ENCODE measurements around the gene ALPK3. TPM values are rescaled to one million over a fixed set of nuclear protein-coding genes. Genes with fewer than 3 reads are reported as not detected.
A peak's percentile ranks its signal among the peaks of the same experiment; 100 is the strongest.

Gene ALPK3
- total RNA-seq, 3 donors from 2014 or later (not counting 1 experiment from before 2014, with no cell fraction given) = 0.35 to 1.1 (median 0.63) TPM

DNA sequence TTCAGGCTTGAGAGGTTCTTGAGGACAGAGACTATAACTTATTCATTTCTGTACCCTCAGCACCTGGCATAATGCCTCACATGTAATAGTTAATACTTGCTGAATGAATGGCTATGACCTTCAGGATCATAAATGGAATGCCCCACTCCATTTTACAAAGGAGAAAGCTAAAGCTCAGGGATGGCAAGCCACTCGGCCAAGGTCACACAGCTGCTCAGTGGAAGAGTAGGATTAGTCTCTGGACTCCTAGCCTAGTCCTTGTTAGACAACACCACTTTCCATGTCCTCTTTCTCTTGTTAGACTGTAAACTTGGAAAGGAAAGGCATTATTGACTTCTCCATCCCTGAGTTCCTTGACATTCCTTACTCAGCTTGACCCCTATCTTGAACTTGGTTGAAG, 3.2 kb upstream of the ALPK3 start:
- ATAC-seq (no peak), DNase-seq (no peak)
- Mint-ChIP-seq H3K4me3 (no peak overlapping the region), H3K36me3 (no peaks in the 10 kb centered on the region), H3K27me3 (ENCODE audit: low read depth in 2 of 2) (peaks cover 11 to 13% of the 10 kb centered on the region in 2 donors), H3K4me1 (peaks cover 0 to 15% of the 10 kb centered on the region in 2 donors), H3K27ac (no peak overlapping the region), H3K9me3 (no peaks in the 10 kb centered on the region)
- H3K27me3 ChIP-seq (ENCODE audit: control insufficient read depth, insufficient read depth, low read length) = peaks cover 7% of the 10 kb centered on the region
- no peak overlapping the region for H3K27ac ChIP-seq (ENCODE audit: low read length)
- TF ChIP-seq, protein P1, sequence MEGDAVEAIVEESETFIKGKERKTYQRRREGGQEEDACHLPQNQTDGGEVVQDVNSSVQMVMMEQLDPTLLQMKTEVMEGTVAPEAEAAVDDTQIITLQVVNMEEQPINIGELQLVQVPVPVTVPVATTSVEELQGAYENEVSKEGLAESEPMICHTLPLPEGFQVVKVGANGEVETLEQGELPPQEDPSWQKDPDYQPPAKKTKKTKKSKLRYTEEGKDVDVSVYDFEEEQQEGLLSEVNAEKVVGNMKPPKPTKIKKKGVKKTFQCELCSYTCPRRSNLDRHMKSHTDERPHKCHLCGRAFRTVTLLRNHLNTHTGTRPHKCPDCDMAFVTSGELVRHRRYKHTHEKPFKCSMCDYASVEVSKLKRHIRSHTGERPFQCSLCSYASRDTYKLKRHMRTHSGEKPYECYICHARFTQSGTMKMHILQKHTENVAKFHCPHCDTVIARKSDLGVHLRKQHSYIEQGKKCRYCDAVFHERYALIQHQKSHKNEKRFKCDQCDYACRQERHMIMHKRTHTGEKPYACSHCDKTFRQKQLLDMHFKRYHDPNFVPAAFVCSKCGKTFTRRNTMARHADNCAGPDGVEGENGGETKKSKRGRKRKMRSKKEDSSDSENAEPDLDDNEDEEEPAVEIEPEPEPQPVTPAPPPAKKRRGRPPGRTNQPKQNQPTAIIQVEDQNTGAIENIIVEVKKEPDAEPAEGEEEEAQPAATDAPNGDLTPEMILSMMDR (IDR thresholded peaks at IDR 0.05) = no peak
- intact Hi-C loops (cut with micrococcal nuclease) = no loop called here
- no peaks in the 10 kb centered on the region for H3K36me3 ChIP-seq (ENCODE audit: control insufficient read depth, insufficient read depth, low read length)
- WGBS (ENCODE audit: insufficient coverage) = no CpG with 5 or more reads among the region's 1 CpG
- no peak overlapping the region for H3K4me3 ChIP-seq (ENCODE audit: low read length)
- no peaks in the 10 kb centered on the region for H3K9me3 ChIP-seq (ENCODE audit: control insufficient read depth, insufficient read depth, low read length)
- H3K4me1 ChIP-seq (ENCODE audit: control insufficient read depth, insufficient read depth, low read length) = peaks cover 7% of the 10 kb centered on the region

DNA sequence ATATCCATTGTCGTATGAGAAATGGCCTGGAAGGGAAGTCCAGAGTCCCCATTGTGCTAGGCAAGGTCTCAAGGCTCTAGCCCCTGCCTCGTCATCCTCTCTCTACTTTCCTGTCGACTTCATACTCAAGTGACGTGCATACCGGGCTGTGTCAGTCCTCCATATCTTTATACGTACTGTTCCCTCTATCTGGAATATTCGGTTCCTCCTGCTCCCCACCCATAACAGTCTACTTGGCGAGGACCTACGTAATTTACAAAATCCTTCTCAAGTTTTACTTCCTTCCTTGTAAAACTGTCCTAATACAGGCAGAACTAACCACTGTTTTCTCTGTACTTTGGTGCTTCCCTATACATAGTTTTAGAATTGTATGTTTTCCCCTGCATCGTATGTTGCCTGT, 2.2 kb upstream of the ALPK3 start:
- WGBS (ENCODE audit: insufficient coverage) = 85% methylated on average over 10 of the region's 10 CpGs
- Mint-ChIP-seq H3K4me1 (peaks cover 0 to 15% of the 10 kb centered on the region in 2 donors), H3K4me3 (no peak overlapping the region), H3K36me3 (no peaks in the 10 kb centered on the region), H3K27ac (peak overlapping the region in 1 of 2 donors; percentile 20), H3K9me3 (no peaks in the 10 kb centered on the region), H3K27me3 (ENCODE audit: low read depth in 2 of 2) (peaks cover 11 to 14% of the 10 kb centered on the region in 2 donors)
- ATAC-seq = no peak
- DNase-seq = no peak
- Histone ChIP-seq H3K4me3 (ENCODE audit: low read length) (no peak overlapping the region), H3K4me1 (ENCODE audit: control insufficient read depth, insufficient read depth, low read length) (peaks cover 7% of the 10 kb centered on the region), H3K27ac (ENCODE audit: low read length) (no peak overlapping the region), H3K27me3 (ENCODE audit: control insufficient read depth, insufficient read depth, low read length) (peaks cover 7% of the 10 kb centered on the region), H3K36me3 (ENCODE audit: control insufficient read depth, insufficient read depth, low read length) (no peaks in the 10 kb centered on the region), H3K9me3 (ENCODE audit: control insufficient read depth, insufficient read depth, low read length) (no peaks in the 10 kb centered on the region)
- intact Hi-C loops (cut with micrococcal nuclease) = no loop called here
- TF ChIP-seq, protein P1 (IDR thresholded peaks at IDR 0.05) = no peak

DNA sequence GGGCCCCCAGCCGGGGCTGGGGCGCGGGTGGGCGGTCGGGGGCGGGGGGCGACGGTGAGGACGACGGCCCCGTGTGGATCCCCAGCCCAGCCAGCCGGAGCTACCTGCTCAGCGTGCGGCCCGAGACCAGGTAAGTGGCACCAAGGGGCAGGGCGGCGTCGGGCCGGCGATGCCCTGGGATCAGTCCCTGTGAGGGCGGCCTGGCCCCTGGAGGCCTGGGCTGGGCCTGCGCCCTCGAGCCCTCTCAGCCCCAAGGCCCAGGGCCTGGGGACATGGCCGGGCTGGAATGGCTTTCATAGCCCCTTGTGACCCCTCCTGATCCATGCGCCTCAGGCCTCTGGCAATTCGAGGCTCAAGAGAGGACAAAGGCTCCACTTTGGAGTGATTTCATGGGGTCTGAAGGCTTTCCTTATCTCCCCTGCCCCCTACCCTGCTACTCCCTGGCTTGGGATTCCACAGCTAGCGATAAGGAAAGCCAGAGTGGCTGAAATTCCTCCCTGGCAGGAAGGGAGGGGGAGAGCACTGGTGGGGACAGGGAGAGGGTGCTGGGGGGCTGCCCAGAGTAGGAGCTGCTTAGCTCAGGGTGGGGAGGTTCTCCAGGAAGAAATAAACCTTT, 418 bp downstream of the ALPK3 start:
- peaks cover 7% of the 10 kb centered on the region for H3K27me3 ChIP-seq (ENCODE audit: control insufficient read depth, insufficient read depth, low read length)
- no peaks in the 10 kb centered on the region for H3K36me3 ChIP-seq (ENCODE audit: control insufficient read depth, insufficient read depth, low read length)
- intact Hi-C loops (cut with micrococcal nuclease) = no loop called here
- no peak overlapping the region for H3K27ac ChIP-seq (ENCODE audit: low read length)
- no peak overlapping the region for H3K4me3 Mint-ChIP-seq
- 53% methylated on average over 27 of the region's 27 CpGs for WGBS (ENCODE audit: insufficient coverage)
- H3K36me3 Mint-ChIP-seq = no peaks in the 10 kb centered on the region
- no peak overlapping the region for H3K4me3 ChIP-seq (ENCODE audit: low read length)
- peaks cover 7% of the 10 kb centered on the region for H3K4me1 ChIP-seq (ENCODE audit: control insufficient read depth, insufficient read depth, low read length)
- no peak overlapping the region for H3K27ac Mint-ChIP-seq
- no peaks in the 10 kb centered on the region for H3K9me3 Mint-ChIP-seq
- H3K27me3 Mint-ChIP-seq (ENCODE audit: low read depth in 2 of 2) = peaks cover 11 to 14% of the 10 kb centered on the region in 2 donors
- no peak for DNase-seq
- TF ChIP-seq, protein P1 (IDR thresholded peaks at IDR 0.05) = no peak
- no peaks in the 10 kb centered on the region for H3K9me3 ChIP-seq (ENCODE audit: control insufficient read depth, insufficient read depth, low read length)
- ATAC-seq = peak in 1 of 3 donors; percentile 47
- H3K4me1 Mint-ChIP-seq = peaks cover 0 to 10% of the 10 kb centered on the region in 2 donors

All from natural killer cell (primary cell).